Activated CD4-positive, CD25-positive, alpha-beta regulatory T cell treated with anti-CD3 and anti-CD28 coated beads, Interleukin-2, amount 50 U/mL, for 72 hours (primary cell): ENCODE measurements around the gene TAF15.
A peak's percentile ranks its signal among the peaks of the same experiment; 100 is the strongest.

Experiments
- DNase-seq: peaks from one replicate; pipeline ENCODE4 v3.0.0; 2021

Gene TAF15

GRCh38 chr17:35875072-35875799, 66.0 kb downstream of the TAF15 start:
- DNase-seq, result no peak

- no peak for DNase-seq
These were observed 66.5 kb downstream of the TAF15 start for GRCh38 chr17:35875800-35876139.

- no peak for DNase-seq
These were observed 67.2 kb downstream of the TAF15 start for GRCh38 chr17:35876534-35876933.

- DNase-seq, result no peak
These were observed 68.2 kb downstream of the TAF15 start for GRCh38 chr17:35877345-35878029.

GRCh38 chr17:35878361-35878760, 69.1 kb downstream of the TAF15 start:
- no peak for DNase-seq

GRCh38 chr17:35879773-35880654, 70.7 kb downstream of the TAF15 start, which contains the start of gene CCL5:
TSS of gene CCL5 (minus strand) at chr17:35880360.
- peak; percentile 44 for DNase-seq

- DNase-seq, result no peak
These were observed 80.0 kb downstream of the TAF15 start for GRCh38 chr17:35889241-35889640.

- no peak for DNase-seq
These were observed 80.8 kb downstream of the TAF15 start for GRCh38 chr17:35889818-35890773.

GRCh38 chr17:35890774-35891155, 81.5 kb downstream of the TAF15 start:
- no peak for DNase-seq

- DNase-seq, result no peak
These were observed 82.0 kb downstream of the TAF15 start for GRCh38 chr17:35891269-35891668.

- peak; percentile 43 for DNase-seq
These were observed 83.1 kb downstream of the TAF15 start for GRCh38 chr17:35892091-35893035.

- no peak for DNase-seq
These were observed 84.5 kb downstream of the TAF15 start for GRCh38 chr17:35893751-35894150.

GRCh38 chr17:35894206-35894605, 84.9 kb downstream of the TAF15 start:
- DNase-seq, result no peak

GRCh38 chr17:35895636-35896587, 86.6 kb downstream of the TAF15 start:
- no peak for DNase-seq
